GM18907 (cell line): ENCODE data around the gene HGS.
"Not testable (repeated sequence)": the region's sequence is repeated elsewhere in the genome, so short reads cannot be mapped to it uniquely, and the experiment has no call there.

Experiments
- ATAC-seq: cut with Tn5 transposase; IDR thresholded peaks from one replicate; pipeline ENCODE4 v1.9.1; 2021; ENCODE audit warnings: mild to moderate bottlenecking, moderate library complexity; ENCODE audit not compliant: unreplicated experiment

Gene HGS

GRCh38 chr17:81738801-81739393, 55.1 kb downstream of the HGS start:
- ATAC-seq, result no peak

GRCh38 chr17:81739593-81739992, 55.8 kb downstream of the HGS start:
- not testable (repeated sequence) for ATAC-seq

GRCh38 chr17:81740395-81740961, 56.7 kb downstream of the HGS start:
- ATAC-seq, result no peak

GRCh38 chr17:81741049-81741593, 57.3 kb downstream of the HGS start:
- ATAC-seq, result no peak

- ATAC-seq, result no peak
Observed at GRCh38 chr17:81741594-81742452, 58.0 kb downstream of the HGS start.
